ENCODE results near the gene ADCY6.
A peak's percentile ranks its signal among the peaks of the same experiment; 100 is the strongest.

Gene ADCY6

GRCh38 chr12:48788854-48789775, at the start of gene ADCY6:
TSS of gene ADCY6 (minus strand) at chr12:48789089. CDS start at chr12:48783434, 5,655 bp downstream.
- DNase-seq (ENCODE audit: low spot score) = peak; percentile 94

DNA sequence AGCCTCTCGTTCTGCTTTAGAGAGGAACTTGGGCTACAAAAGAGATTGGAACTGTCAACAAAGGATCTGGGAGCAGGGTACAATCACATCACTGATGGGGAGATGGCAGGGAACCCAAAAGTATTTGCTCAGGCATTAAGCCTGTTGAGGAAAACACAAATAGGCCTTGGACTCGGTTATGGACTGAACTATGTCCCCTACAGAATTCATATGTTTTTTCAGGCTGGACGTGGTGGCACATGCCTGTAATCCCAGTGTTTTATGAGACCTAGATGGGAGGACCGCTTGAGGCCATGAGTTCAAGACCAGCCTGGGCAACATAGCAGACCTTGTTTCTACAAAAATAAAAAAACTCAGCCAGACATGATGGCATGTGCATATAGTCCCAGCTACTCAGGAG, 49.2 kb upstream of the ADCY6 start:
- no peak for DNase-seq (ENCODE audit: low spot score)

GRCh38 chr12:48832321-48833060, 43.6 kb upstream of the ADCY6 start:
- DNase-seq (ENCODE audit: low spot score) = no peak

DNA sequence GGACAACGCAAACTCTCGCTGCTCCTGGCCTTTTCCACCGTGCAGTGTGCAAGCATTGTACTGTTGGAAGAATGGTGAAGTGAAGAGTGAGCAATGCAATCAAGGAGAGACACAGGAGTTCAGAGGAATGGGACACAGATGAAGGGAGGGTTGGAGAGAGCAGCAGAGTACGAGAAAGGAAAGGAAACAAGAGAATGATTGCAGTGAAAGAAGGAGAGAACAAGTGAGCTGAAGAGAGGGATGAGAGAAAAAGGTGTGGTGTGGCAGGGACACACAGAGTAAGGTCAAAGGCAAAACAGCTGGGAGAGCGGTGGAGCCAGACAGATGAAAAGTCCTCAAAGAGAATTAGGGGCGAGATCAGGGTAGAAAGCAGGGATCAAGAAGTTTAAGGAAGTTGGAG, 42.4 kb upstream of the ADCY6 start:
- DNase-seq (ENCODE audit: low spot score) = no peak

DNA sequence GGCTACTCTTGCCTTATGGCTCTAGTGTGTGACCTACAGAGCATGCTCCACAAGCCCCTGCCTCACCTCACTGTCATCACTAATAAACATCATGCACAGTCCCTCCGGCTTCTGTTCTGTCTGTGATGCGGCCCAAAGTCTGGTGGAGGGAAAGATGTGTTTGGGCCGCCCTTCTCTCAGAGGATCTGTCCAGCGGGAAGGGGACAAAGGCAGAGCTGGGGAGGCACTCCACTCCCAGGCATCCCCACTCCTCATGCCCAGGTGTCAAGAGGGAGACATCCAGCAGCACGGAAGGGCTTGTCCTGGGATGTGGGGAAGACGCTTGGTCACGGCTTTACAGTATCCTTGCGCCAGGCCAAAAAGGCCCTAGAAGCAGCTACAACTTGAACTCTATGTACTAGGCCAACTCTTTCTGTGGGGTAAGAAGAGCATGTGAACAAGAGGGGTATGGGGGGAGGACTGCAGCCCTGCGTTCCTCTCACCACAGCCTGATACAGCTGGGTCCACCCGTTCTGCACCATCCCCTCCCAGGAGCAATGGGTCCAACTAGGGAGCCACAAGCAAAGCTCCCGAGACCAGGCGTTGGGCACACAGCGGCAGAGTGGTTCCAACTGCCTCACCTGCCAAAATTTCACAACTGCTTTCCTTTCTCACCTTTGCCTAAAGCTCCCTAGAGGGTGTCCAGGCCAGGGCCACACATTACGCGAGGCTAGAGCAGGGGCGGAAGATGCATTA, 40.1 kb upstream of the ADCY6 start:
- DNase-seq (ENCODE audit: low spot score) = no peak

- DNase-seq (ENCODE audit: low spot score) = no peak
Observed at GRCh38 chr12:48828293-48828692, 39.4 kb upstream of the ADCY6 start.

GRCh38 chr12:48827513-48828096, 38.7 kb upstream of the ADCY6 start:
- no peak for DNase-seq (ENCODE audit: low spot score)

- no peak for DNase-seq (ENCODE audit: low spot score)
Observed at GRCh38 chr12:48827026-48827425, 38.1 kb upstream of the ADCY6 start.

DNA sequence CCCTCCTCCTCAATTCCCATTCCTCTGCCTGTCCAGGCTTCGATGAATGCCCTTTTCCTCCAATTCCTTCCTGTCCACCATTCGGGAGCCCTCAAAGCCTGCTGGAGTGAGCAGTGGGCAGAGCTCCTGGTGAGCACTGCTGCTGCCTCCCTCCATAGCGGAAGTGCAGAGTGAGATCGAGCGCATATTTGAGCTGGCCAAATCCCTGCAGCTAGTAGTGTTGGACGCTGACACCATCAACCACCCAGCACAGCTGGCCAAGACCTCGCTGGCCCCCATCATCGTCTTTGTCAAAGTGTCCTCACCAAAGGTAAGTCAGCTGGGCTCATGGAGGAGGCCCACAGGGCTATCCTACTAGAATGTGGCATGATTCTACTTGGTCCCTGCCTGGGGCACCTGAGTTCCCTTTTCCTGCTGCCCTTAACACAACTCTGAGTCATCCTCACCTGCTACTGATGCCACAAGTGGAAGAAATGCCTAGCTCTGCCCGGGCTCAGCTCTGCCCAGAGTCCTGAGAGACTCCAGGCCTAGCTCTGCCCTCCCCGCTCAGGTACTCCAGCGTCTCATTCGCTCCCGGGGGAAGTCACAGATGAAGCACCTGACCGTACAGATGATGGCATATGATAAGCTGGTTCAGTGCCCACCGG, 37.4 kb upstream of the ADCY6 start:
- no peak for DNase-seq (ENCODE audit: low spot score)

- DNase-seq (ENCODE audit: low spot score) = no peak
Observed at GRCh38 chr12:48824905-48825304, 36.0 kb upstream of the ADCY6 start.

DNA sequence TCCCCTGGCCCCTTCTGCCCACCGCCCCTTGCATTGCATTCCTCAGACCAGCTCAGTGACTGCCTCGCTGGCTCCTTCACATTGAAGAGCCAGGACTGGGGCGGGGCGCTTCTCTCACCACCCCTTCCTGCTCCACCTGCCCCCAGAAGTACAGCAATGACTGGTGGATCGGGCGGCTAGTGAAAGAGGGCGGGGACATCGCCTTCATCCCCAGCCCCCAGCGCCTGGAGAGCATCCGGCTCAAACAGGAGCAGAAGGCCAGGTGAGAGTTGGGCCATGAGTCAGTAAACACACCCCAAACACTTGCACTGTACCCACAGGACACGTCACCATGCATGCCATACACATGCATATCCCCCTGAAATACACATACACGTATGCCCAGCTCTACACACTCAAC, 35.2 kb upstream of the ADCY6 start:
- DNase-seq (ENCODE audit: low spot score) = no peak

- no peak for DNase-seq (ENCODE audit: low spot score)
Observed at GRCh38 chr12:48823281-48823680, 34.4 kb upstream of the ADCY6 start.

DNA sequence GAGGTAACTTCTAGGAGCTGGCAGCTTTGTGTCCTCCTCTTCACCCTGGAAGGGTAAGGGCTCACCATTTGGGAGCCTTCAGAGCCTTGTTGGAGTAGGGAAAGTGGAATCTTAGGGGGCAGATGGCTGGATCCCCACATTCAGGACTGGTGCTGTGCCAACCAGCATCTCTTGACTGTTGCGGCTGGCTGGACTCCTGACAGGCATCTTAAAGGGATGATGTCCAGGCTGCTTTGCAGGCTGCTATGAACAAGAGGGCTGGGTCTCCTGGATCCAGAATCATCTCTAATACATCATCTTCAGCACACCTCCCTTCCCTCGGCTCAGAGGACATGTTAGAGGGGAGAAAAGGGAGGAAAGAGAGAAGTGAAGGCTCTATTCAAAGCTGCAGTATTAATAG, 33.8 kb upstream of the ADCY6 start:
- no peak for DNase-seq (ENCODE audit: low spot score)

GRCh38 chr12:48822139-48822538, 33.2 kb upstream of the ADCY6 start:
- no peak for DNase-seq (ENCODE audit: low spot score)

- DNase-seq (ENCODE audit: low spot score) = no peak
Observed at GRCh38 chr12:48819986-48820725, 31.3 kb upstream of the ADCY6 start.

DNA sequence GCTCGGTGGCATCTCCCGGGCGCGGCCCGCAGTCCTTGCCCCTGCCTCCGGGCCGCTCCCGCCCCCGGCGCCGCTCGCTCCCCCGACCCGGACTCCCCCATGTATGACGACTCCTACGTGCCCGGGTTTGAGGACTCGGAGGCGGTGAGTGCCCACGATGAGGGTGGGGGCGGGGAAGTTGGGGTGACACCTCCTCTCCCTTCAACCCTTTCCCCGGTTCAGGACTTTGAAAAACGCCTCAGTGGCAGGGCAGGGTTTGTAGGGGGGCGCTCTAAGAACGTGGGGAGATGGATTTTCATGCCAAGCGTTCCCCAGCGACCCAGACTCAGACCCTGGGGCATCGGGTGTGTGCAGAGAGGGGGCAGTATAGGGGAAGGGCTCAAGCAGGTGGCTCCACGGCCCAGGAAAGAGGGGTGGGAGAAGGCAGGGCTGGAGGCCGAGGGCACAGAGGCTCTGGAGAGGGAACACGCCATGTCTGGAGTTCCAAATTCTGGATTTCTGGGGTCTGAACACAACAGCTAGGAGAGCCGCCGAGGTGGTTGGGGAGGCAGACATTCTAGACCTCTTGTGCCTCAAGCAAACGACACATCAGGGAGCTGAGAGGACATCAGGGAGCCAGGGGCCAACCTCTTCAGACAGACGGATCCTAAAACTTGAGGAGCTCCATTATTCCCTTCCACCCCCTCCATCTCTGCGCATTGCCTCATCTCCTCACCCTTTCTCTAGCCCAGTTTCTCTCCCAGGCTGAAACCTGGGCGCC, 30.1 kb upstream of the ADCY6 start:
- DNase-seq (ENCODE audit: low spot score) = no peak

DNA sequence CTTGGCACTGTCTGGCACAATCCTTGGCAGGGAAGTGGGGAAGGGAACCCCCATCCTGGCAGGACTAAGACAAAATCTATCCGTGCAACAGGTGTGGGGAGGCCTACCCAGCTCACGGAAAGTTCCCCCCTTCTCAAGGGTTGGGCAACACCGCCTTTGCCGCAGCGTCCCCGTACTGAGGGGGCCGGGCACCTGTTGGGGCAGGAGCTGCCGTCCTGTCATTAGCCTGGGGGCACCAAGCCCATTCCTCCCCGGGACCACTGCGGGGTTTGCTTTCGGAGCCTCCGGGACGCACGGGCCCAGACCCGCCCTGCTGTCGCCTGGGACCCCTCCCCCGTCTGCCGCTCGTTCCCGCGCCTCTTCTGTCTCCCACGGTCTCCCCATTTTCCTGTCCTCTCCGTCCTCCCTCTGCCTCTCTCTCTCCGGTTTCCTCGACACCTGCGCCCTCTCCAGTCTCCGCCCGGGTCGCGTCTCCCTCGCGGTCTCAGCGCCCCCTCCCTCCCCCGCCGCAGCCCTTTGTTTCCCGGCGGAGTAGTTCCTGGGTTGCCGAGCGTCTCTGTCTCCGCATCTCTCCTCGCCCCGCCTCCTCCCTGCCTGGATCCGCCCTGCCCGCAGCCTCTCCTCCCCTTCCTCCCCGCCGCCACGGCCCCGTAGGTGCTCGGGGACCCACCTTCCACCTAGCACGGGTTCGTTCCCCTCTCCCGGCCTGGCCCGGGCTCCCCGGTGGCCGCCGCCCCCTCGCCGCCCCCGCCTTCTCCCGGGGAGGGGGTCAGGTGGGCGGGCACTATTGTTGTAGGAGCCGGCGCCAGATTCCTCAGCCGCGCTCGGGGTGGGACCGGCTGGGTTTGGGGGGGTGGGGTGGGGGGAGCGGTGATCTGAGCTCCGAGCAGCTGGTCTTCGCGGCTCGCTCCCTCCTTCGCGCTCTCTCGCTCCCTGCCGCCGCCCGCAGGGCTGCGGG, 29.3 kb upstream of the ADCY6 start, which contains the start of gene CACNB3:
Gene CACNB3, plus strand, starts transcription at position 624 of the 958 bp plus-strand sequence. CDS start 434 bp downstream, outside the sequence.
- peak; percentile 75 for DNase-seq (ENCODE audit: low spot score)

- no peak for DNase-seq (ENCODE audit: low spot score)
Observed at GRCh38 chr12:48816143-48816854, 27.4 kb upstream of the ADCY6 start.
